IMR-90 (cell line): ENCODE results near the gene BSPRY. TPM values are rescaled to one million over a fixed set of nuclear protein-coding genes. Genes with fewer than 3 reads are reported as not detected.

Source experiments
- ATAC-seq: fragments of 200-7000 bp; cut with Tn5 transposase; 2 replicates; pipeline ENCODE4 v1.9.1; 2020; ENCODE audit warnings: low read depth, mild to moderate bottlenecking, moderate library complexity
- BruUV-seq: library from RNA; stranded (reverse); fragments of 400-500 nt; replicated peaks from 2 replicates; lab custom pipeline; 2021; lab: Mats Ljungman, UMichigan
- CTCF ChIA-PET: fragments of 300-600 bp; formaldehyde crosslinking; extraction: SDS; loops from one replicate; lab custom pipeline; 2021; ENCODE audit warnings: antibody characterized with exemption; lab: Yijun Ruan, JAX
- POLR2A ChIA-PET: fragments of 300-600 bp; sonication (Branson Sonifier 250); formaldehyde crosslinking; loops from one replicate; lab custom pipeline; 2022; ENCODE audit warnings: antibody characterized with exemption; ENCODE audit not compliant: unreplicated experiment; lab: Charles Lee
- DNase-seq: peaks from one replicate; pipeline ENCODE4 v3.0.0; 2013
- H2AFZ ChIP-seq: replicated peaks from 2 replicates; pipeline ENCODE3; 2013; ENCODE audit warnings: low read length, mild to moderate bottlenecking; ENCODE audit not compliant: poor library complexity
- H2AK5ac ChIP-seq: 2 replicates; pipeline ENCODE4 v1.6.1; 2013; ENCODE audit warnings: low read depth, low read length, inconsistent platforms
- H2AK9ac ChIP-seq: replicated peaks from 2 replicates; pipeline ENCODE3; 2013; ENCODE audit warnings: mild to moderate bottlenecking, low read depth, low read length, moderate library complexity; ENCODE audit not compliant: poor library complexity
- H2BK120ac ChIP-seq: 2 replicates; pipeline ENCODE4 v1.6.1; 2013; ENCODE audit warnings: low read depth, low read length, inconsistent platforms
- H2BK15ac ChIP-seq: 3 replicates; pipeline ENCODE4 v1.6.1; 2013; ENCODE audit warnings: low read depth, low read length, inconsistent platforms
- H2BK20ac ChIP-seq: 2 replicates; pipeline ENCODE4 v1.6.1; 2013; ENCODE audit warnings: low read depth, mild to moderate bottlenecking, inconsistent platforms, low read length, moderate library complexity
- H2BK5ac ChIP-seq: 2 replicates; pipeline ENCODE4 v1.6.1; 2013; ENCODE audit warnings: mild to moderate bottlenecking, low read depth, low read length, inconsistent platforms; ENCODE audit not compliant: poor library complexity, severe bottlenecking
- H3K14ac ChIP-seq: replicated peaks from 2 replicates; pipeline ENCODE4 v1.6.1; 2013; ENCODE audit warnings: low read depth, low read length, inconsistent platforms
- H3K18ac ChIP-seq: 2 replicates; pipeline ENCODE4 v1.6.1; 2013; ENCODE audit warnings: low read depth, low read length, control low read depth
- H3K23ac ChIP-seq: 2 replicates; pipeline ENCODE4 v1.6.1; 2013; ENCODE audit warnings: low read depth, low read length, inconsistent platforms
- H3K27ac ChIP-seq: 2 replicates; pipeline ENCODE4 v1.5.1; 2013; ENCODE audit warnings: mild to moderate bottlenecking, control low read depth, low read length; ENCODE audit not compliant: insufficient read depth
- H3K27me3 ChIP-seq: 2 replicates; pipeline ENCODE4 v1.6.1; 2013; ENCODE audit warnings: low read length; ENCODE audit not compliant: control insufficient read depth, insufficient read depth
- H3K36me3 ChIP-seq: 2 replicates; pipeline ENCODE4 v1.6.1; 2013; ENCODE audit warnings: low read length, mixed read lengths; ENCODE audit not compliant: control insufficient read depth, insufficient read depth
- H3K4ac ChIP-seq: 2 replicates; pipeline ENCODE4 v1.6.1; 2013; ENCODE audit warnings: low read depth, low read length, inconsistent platforms
- H3K4me1 ChIP-seq: 2 replicates; pipeline ENCODE4 v1.6.1; 2013; ENCODE audit warnings: low read length, mixed read lengths; ENCODE audit not compliant: control insufficient read depth, insufficient read depth
- H3K4me2 ChIP-seq: 2 replicates; pipeline ENCODE4 v1.6.1; 2013; ENCODE audit warnings: low read depth, mild to moderate bottlenecking, control low read depth, low read length, moderate library complexity
- H3K4me3 ChIP-seq: 2 replicates; pipeline ENCODE4 v1.5.1; 2013; ENCODE audit warnings: low read depth, mild to moderate bottlenecking, control low read depth, low read length, moderate library complexity; ENCODE audit not compliant: insufficient read depth
- H3K56ac ChIP-seq: 2 replicates; pipeline ENCODE4 v1.6.1; 2013; ENCODE audit warnings: low read length, inconsistent platforms; ENCODE audit not compliant: insufficient read depth; ENCODE audit errors: extremely low read depth
- H3K79me1 ChIP-seq, 2 experiments: 2 replicates each; pipeline ENCODE4 v1.6.1; 2013; ENCODE audit warnings: low read length in 2 of 2, inconsistent platforms in 1 of 2, low read depth in 1 of 2
- H3K9ac ChIP-seq: 2 replicates; pipeline ENCODE4 v1.6.1; 2013; ENCODE audit warnings: low read depth, low read length, control low read depth
- H3K9me1 ChIP-seq: 2 replicates; pipeline ENCODE4 v1.6.1; 2013; ENCODE audit warnings: low read length, inconsistent platforms; ENCODE audit not compliant: insufficient read depth
- H3K9me3 ChIP-seq: 2 replicates; pipeline ENCODE4 v1.6.1; 2013; ENCODE audit warnings: low read length; ENCODE audit not compliant: control insufficient read depth, insufficient read depth
- H4K20me1 ChIP-seq: 2 replicates; pipeline ENCODE4 v1.6.1; 2013; ENCODE audit warnings: low read length, inconsistent platforms; ENCODE audit not compliant: insufficient read depth
- H4K5ac ChIP-seq: 2 replicates; pipeline ENCODE4 v1.6.1; 2013; ENCODE audit warnings: mild to moderate bottlenecking, low read depth, low read length, control low read depth
- H4K8ac ChIP-seq, 2 experiments: 2 replicates each; pipeline ENCODE4 v1.6.1; 2013; ENCODE audit warnings: low read depth in 2 of 2, low read length in 2 of 2, control low read depth in 1 of 2, inconsistent platforms in 1 of 2
- H4K91ac ChIP-seq: 2 replicates; pipeline ENCODE4 v1.6.1; 2013; ENCODE audit warnings: low read depth, low read length, inconsistent platforms; ENCODE audit not compliant: insufficient read depth
- CHD1 ChIP-seq: IDR thresholded peaks from 2 replicates; pipeline ENCODE4 v1.6.1; 2012; ENCODE audit warnings: low read depth, low read length, improper control_type of control experiment
- FOS ChIP-seq: fragments of 150-350 bp; IDR thresholded peaks from 2 replicates; pipeline ENCODE4 v1.6.1; 2016; ENCODE audit warnings: low read depth, low read length
- RAD21 ChIP-seq: IDR thresholded peaks from 2 replicates; pipeline ENCODE4 v1.6.1; 2012; ENCODE audit warnings: low read length, improper control_type of control experiment
- RCOR1 ChIP-seq: IDR thresholded peaks from 2 replicates; pipeline ENCODE4 v1.6.1; 2012; ENCODE audit warnings: mild to moderate bottlenecking, low read length, improper control_type of control experiment; ENCODE audit not compliant: insufficient replicate concordance
- RFX5 ChIP-seq: IDR thresholded peaks from 2 replicates; pipeline ENCODE4 v1.8.0; 2012; ENCODE audit warnings: low read depth, mild to moderate bottlenecking, low read length, moderate library complexity
- WGBS, 2 experiments: methylation state at CpG; one replicate each; pipeline versions ENCODE4 v1.1.5 to v1.1.7; 2013; ENCODE audit warnings: missing lambda C conversion rate in 2 of 2; ENCODE audit not compliant: insufficient read length in 1 of 2; ENCODE audit errors: extremely low coverage in 2 of 2; 5-methylcytosine and 5-hydroxymethylcytosine counted together
- dilution Hi-C: fragments of 300-500 bp; cut with HindIII; formaldehyde crosslinking; loops from one replicate; pipeline ENCODE4 v1.14.3; 2018; ENCODE audit warnings: low sequenced_read_pairs; ENCODE audit not compliant: unreplicated experiment
- in situ Hi-C: fragments of 300-500 bp; cut with MboI; formaldehyde crosslinking; loops from 3 replicates; pipeline ENCODE4 v1.14.3; 2019; ENCODE audit warnings: low sequenced_read_pairs, inconsistent platforms, mixed read lengths
- intact Hi-C: fragments of 100-400 bp; cut with micrococcal nuclease; formaldehyde crosslinking; loops from 2 replicates; pipeline ENCODE4 v1.10.0; 2022
- polyA plus RNA-seq, 3 experiments: library from polyadenylated mRNA; depleted of rRNA; stranded (reverse); fragments of >200 nt; gene quantifications; 2 replicates each; pipeline ENCODE4 v1.2.3, GENCODE V29; 2012; ENCODE audit warnings: low replicate concordance in 1 of 3
- total RNA-seq: library from RNA; depleted of rRNA; stranded (reverse); fragments of >200 nt; gene quantifications from 2 replicates; pipeline ENCODE4 v1.2.3, GENCODE V29; 2012

Gene BSPRY
- total and polyA plus RNA-seq, 2 of the 4 experiments (the other 2 are of a cell fraction): not detected

DNA sequence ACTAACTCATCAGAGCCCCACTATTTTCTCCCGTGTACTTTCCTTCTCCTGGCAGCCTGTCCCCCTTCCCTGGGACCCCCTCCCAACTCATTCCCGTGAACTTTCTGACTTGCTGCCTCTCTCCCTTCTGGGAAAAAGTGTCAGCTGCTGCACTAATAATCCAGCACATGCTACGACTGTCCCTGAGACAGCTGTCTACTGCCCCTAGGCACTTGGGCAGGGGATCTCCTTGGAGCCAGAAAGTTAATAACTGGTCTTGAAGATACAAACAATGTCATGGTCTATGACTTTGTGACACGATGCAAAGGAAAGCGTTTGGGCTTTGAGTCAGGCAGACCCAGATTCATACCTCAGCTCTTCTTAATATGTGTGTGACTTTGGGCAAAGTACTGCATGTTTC lies 36.1 kb upstream of the BSPRY start:
- no peak for ATAC-seq
- dilution Hi-C loops (no loop called here), in situ Hi-C loops (no loop called here), intact Hi-C loops (no loop called here)
- WGBS, 2 experiments: 17% methylated on average over 1 of the region's 5 CpGs; no CpG with 5 or more reads in 1 of the 2 experiments
- Histone ChIP-seq H4K8ac (no peak overlapping the region), H3K14ac (no peak overlapping the region), H4K91ac (no peak overlapping the region), H3K23ac (no peak overlapping the region; the same call in 1 of the 2 replicates), H3K36me3 (no peaks in the 10 kb centered on the region), H3K4me1 (no peaks in the 10 kb centered on the region), H4K5ac (no peak overlapping the region), H3K18ac (no peak overlapping the region), H3K27ac (no peak overlapping the region), H3K56ac (no peak overlapping the region), H2BK5ac (no peak overlapping the region), H3K4me2 (no peak overlapping the region), H3K27me3 (peaks cover 8% of the 10 kb centered on the region; the same call in 1 of the 2 replicates), H2AK5ac (no peak overlapping the region), H3K4me3 (no peak overlapping the region), H2BK15ac (no peak overlapping the region), H2BK120ac (no peak overlapping the region), H3K9me3 (peaks cover 2% of the 10 kb centered on the region; the same call in 1 of the 2 replicates), H3K79me1 (no peaks in the 10 kb centered on the region), H3K9me1 (no peaks in the 10 kb centered on the region), H2AK9ac (no peak overlapping the region), H3K4ac (no peak overlapping the region), H2BK20ac (no peak overlapping the region), H2AFZ (no peak overlapping the region), H3K9ac (no peak overlapping the region), H4K20me1 (no peaks in the 10 kb centered on the region)
- TF ChIP-seq RFX5: no peak
- TF ChIP-seq RCOR1: no peak
- no peak for TF ChIP-seq CHD1
- TF ChIP-seq FOS: no peak
- no peak for TF ChIP-seq RAD21
- no TSS peak for BruUV-seq
- ChIA-PET CTCF (no interaction called here), POLR2A (no interaction called here)
- DNase-seq: no peak
